BLaER1 treated with 17β-estradiol and CSF1 and Interleukin-3, amounts not matched to agents 10 nM and 100 nM (cell line): Measurements from ENCODE around the gene ITIH5.

Source experiments
- H3K27ac ChIP-seq, 11 experiments: shearing (Covaris generic); formaldehyde crosslinking; 2 replicates each; pipeline ENCODE4 v1.8.1; 2022
- H3K27me3 ChIP-seq, 11 experiments: shearing (Covaris generic); formaldehyde crosslinking; 2 replicates each; pipeline ENCODE4 v1.8.1; 2022
- H3K36me3 ChIP-seq, 11 experiments: shearing (Covaris generic); formaldehyde crosslinking; 2 replicates each; pipeline ENCODE4 v1.8.1; 2022
- H3K4me1 ChIP-seq, 10 experiments: shearing (Covaris generic); formaldehyde crosslinking; 2 replicates each; pipeline ENCODE4 v1.8.1; 2022
- H3K4me2 ChIP-seq, 11 experiments: shearing (Covaris generic); formaldehyde crosslinking; 2 replicates each; pipeline ENCODE4 v1.8.1; 2022
- H3K4me3 ChIP-seq, 10 experiments: shearing (Covaris generic); formaldehyde crosslinking; 2 replicates each; pipeline ENCODE4 v1.8.1; 2022
- H3K9ac ChIP-seq, 11 experiments: shearing (Covaris generic); formaldehyde crosslinking; 2 replicates each; pipeline ENCODE4 v1.8.1; 2022
- H3K9me3 ChIP-seq, 11 experiments: shearing (Covaris generic); formaldehyde crosslinking; replicated peaks in 1 of 11; 2 replicates each; pipeline ENCODE4 v1.8.1; 2022
- H4K20me1 ChIP-seq, 11 experiments: shearing (Covaris generic); formaldehyde crosslinking; 2 replicates each; pipeline ENCODE4 v1.8.1; 2022
- Cebpa-rat ChIP-seq, 11 experiments: shearing (Covaris generic); IDR thresholded peaks; 2 replicates each; pipeline ENCODE4 v1.8.1; 2022

ITIH5 gene

DNA sequence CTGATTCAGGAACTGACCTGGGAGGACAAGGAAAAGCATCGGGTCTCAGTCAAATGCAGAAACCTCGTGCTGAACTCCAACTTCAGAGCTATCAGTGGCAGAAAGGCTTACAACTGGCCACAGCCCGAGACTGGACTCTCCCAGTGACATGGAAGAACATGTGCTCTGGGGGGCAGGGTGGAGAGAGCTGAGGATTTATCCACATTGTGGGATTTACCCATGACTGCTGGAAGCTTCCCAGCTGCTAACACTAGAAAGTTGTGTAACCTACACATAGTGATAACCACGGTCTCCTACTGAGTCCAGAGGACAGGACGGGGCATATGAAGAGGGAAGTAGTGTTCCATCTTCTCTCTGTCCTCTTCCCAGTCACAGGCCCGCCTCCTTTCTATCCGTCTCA, 103.4 kb downstream of the ITIH5 start:
- Histone ChIP-seq H3K36me3 (no peaks in the 10 kb centered on the region), H3K9me3 (no peaks in the 10 kb centered on the region), H3K9ac (no peak overlapping the region), H3K27me3 (no peaks in the 10 kb centered on the region), H3K4me3 (no peak overlapping the region), H3K4me2 (no peak overlapping the region), H4K20me1 (no peaks in the 10 kb centered on the region), H3K4me1 (no peaks in the 10 kb centered on the region), H3K27ac (no peak overlapping the region)
- no peak for TF ChIP-seq Cebpa-rat (IDR thresholded peaks at IDR 0.05)

DNA sequence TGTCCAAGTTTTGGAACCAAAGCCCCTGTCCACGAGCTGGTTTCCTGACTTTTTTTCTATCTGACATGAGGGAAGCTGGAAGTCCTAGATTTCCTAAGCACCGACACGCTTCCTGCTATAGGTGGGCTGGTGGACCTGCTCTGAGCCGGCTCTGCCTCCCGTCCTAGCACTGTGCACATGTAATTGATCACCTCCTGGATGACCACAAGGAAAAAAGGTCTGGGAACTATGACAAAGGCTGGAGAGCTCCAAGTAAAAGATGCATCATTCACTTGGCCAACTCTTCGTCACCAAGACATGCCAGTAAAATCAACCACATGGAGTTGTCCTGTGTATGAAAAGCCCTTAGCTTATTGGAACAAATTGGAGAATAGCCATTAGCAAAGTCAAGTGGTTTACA, 104.8 kb downstream of the ITIH5 start:
- no peak for TF ChIP-seq Cebpa-rat (IDR thresholded peaks at IDR 0.05)
- no peaks in the 10 kb centered on the region for H4K20me1 ChIP-seq
- no peaks in the 10 kb centered on the region for H3K27me3 ChIP-seq
- H3K4me1 ChIP-seq = no peaks in the 10 kb centered on the region
- no peak overlapping the region for H3K4me3 ChIP-seq
- H3K36me3 ChIP-seq = no peaks in the 10 kb centered on the region
- no peak overlapping the region for H3K9ac ChIP-seq
- no peak overlapping the region for H3K27ac ChIP-seq
- no peak overlapping the region for H3K4me2 ChIP-seq
- no peaks in the 10 kb centered on the region for H3K9me3 ChIP-seq

DNA sequence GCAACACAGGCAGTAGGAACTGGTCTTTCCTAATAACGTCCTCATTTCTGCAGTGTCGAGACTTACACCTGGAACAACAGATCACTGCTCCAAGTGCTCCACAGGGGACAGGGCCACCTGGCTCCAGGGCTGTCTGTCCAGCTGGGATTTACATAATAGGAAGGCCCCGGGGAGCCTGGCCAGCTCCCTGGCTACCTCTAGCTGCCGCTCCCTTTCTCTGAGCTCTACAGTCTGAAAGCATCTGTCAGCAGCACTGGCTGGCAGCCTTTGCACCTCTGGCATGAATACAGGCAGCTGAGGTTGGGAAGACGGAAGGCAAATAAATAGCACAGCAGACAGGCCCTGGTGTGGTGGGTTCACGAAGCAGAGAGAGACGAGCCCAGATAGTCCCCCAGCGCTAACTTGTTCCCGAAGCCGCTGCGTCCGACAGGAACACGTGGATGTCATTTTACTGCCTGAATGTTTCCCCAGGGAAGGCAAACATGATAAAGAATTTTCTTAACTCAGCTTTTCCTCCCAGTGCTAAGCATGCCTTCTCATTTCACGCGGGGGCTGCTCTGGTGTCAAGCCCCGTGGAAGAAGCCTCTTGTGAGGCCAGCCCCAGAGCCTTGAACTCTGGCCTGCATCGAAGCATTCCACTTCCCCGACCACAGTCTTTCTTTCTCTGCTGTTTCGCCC, 105.4 kb downstream of the ITIH5 start:
- Histone ChIP-seq H3K36me3 (no peaks in the 10 kb centered on the region), H3K4me2 (no peak overlapping the region), H3K9me3 (no peaks in the 10 kb centered on the region), H3K9ac (no peak overlapping the region), H4K20me1 (no peaks in the 10 kb centered on the region), H3K4me3 (no peak overlapping the region), H3K27me3 (no peaks in the 10 kb centered on the region), H3K4me1 (no peaks in the 10 kb centered on the region), H3K27ac (no peak overlapping the region)
- TF ChIP-seq Cebpa-rat (IDR thresholded peaks at IDR 0.05) = no peak

DNA sequence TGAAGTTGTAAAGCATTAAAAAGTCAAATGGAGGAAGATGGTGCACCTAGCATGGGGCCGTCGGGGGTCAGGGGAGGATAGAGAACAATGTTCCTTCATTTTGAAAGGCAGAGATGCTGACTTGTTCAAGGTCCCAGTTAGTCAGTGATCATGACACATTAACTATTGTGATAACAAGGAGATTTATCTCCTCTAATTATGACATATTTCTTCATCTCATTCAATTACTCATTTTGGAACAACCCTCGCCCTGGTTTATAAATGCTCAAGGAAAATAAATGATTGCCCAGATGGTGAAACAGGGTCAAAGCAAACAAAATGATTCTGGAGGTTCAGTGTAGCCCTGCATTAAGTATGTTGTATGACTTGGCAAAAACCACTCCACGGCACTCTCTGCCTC, 106.2 kb downstream of the ITIH5 start:
- Histone ChIP-seq H3K9ac (no peak overlapping the region), H3K4me3 (no peak overlapping the region), H4K20me1 (no peaks in the 10 kb centered on the region), H3K27me3 (no peaks in the 10 kb centered on the region), H3K4me1 (no peaks in the 10 kb centered on the region), H3K36me3 (no peaks in the 10 kb centered on the region), H3K27ac (no peak overlapping the region), H3K9me3 (no peaks in the 10 kb centered on the region), H3K4me2 (no peak overlapping the region)
- no peak for TF ChIP-seq Cebpa-rat (IDR thresholded peaks at IDR 0.05)

DNA sequence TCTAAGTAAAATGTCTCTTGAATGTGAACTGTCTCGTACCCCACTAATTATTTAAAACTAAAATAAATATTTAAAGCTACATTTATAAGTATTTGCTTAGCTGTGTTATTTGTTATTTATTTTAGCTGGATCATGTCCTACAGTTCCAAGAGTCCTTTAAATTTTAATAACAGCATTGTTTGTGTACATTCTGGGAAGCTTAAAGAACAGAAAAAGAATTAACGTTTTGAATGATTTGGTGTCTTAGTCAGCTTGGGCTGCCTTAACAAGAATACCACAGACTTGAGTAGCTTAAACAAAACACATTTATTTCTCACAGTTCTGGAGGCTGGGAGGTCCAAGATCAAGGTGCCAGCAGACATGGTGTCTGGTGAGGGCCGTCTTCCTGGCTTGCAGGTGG, 107.4 kb downstream of the ITIH5 start:
- Histone ChIP-seq H3K9me3 (no peaks in the 10 kb centered on the region), H3K27ac (no peak overlapping the region), H3K4me3 (no peak overlapping the region), H3K4me1 (no peaks in the 10 kb centered on the region), H3K9ac (no peak overlapping the region), H3K27me3 (no peaks in the 10 kb centered on the region), H3K4me2 (no peak overlapping the region), H3K36me3 (no peaks in the 10 kb centered on the region), H4K20me1 (no peaks in the 10 kb centered on the region)
- TF ChIP-seq Cebpa-rat (IDR thresholded peaks at IDR 0.05) = no peak

DNA sequence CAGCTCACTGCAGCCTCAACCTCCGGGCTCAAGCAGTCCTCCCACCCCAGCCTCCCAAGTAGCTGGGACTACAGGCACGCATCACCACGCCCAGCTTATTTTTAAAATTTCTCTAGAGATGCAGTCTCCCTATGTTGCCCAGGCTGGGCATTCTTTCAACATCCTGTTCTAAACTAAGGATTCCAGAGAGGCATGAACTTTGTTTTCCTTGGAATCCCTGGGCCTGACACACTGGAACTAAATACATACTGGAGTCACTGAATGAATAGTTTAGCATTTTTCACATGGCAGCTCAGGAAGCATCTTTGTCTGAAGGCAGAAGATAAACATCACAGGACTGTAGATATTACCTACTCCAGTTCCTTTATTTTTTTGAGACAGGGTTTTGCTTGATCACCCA, 108.7 kb downstream of the ITIH5 start:
- Histone ChIP-seq H3K4me1 (no peaks in the 10 kb centered on the region), H3K27me3 (no peaks in the 10 kb centered on the region), H3K9ac (no peak overlapping the region), H4K20me1 (no peaks in the 10 kb centered on the region; a peak in 1 of 22 replicates), H3K4me3 (no peak overlapping the region), H3K4me2 (no peak overlapping the region), H3K9me3 (no peaks in the 10 kb centered on the region), H3K36me3 (no peaks in the 10 kb centered on the region), H3K27ac (no peak overlapping the region)
- no peak for TF ChIP-seq Cebpa-rat (IDR thresholded peaks at IDR 0.05)

DNA sequence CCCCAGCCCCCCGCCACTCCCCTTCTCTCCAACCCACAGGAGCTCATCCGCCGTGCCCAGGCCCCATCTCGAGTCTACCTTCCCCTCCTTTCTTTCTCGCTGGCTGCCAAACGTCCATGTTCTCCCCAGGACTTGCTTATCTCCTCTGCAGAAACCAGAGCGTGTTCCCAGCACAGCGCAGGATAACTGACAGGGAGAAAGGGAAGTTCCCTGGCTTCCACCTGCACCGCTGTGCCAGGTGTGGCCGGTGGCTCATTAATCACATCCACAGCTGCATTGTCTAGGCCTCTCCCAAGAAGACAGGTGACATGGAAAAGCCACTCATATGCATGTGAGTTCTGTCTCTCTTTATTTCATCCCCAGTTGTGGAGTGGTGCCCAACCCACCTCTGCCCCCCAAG, 113.2 kb downstream of the ITIH5 start:
- TF ChIP-seq Cebpa-rat (IDR thresholded peaks at IDR 0.05) = no peak

DNA sequence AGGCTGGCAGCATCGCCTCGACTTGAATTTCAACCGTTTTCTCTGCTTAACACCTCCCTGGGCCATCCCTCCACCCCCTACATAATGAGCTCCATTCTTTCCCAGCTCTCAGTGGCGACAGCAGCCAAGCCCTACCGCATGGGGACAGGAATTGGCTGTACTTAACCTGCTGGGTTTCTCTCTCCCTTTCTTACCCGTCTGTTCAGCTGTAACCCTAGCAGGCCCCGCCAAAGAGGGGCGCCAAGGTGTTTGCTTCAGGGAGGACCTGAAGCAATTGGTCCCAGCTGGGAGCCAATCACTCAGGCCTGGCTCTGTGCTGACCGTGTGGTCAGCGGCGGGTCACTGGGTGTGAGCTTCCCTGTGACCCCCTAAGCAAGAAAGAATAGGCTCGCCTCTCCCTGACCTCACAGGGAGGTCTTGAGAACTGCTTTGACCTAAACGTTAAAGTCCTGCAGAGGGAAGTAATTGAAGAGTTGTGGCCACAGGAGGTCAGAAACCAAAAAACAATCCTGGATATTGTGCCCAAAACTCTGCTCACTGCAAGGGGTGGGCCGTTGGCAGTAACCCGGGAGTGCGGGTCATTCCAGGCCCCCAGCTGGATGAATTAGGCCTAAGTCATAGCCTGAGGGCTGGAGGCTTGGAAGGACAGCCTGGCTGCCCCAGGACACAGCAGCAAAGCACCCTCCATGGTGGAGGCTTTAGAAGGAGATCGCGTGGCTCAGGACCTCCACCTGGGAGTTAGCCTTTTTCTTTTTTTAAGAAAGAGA, 114.6 kb downstream of the ITIH5 start:
- no peak overlapping the region for H3K9ac ChIP-seq

More for the DNA sequence above, 113.2 kb downstream of the ITIH5 start:
- Histone ChIP-seq H3K9me3 (no peaks in the 10 kb centered on the region), H3K9ac (no peak overlapping the region), H3K27me3 (no peaks in the 10 kb centered on the region), H3K4me1 (no peaks in the 10 kb centered on the region), H4K20me1 (no peaks in the 10 kb centered on the region; a peak in 1 of 22 replicates), H3K27ac (no peak overlapping the region), H3K4me2 (no peak overlapping the region), H3K36me3 (no peaks in the 10 kb centered on the region), H3K4me3 (no peak overlapping the region)

DNA sequence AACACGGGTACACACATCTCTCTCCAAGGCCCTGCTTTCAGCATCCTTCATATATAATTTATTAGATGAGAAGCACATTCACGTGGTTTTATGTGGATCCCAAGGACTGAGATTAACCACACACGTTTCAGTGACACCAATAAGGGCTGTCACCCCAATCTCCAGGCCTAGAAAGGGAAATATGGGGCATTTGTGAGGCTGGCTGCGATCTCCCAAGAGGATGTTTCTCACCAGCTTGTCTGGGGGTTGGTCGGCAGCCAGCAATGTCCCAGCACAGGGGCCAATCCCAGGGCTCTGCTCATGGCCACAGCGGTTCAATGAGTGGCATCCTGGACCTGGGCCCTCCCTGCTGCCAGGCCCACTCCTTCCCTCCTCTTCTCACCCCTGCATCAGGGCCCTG, 115.5 kb downstream of the ITIH5 start:
- no peaks in the 10 kb centered on the region; a peak in 1 of 22 replicates for H4K20me1 ChIP-seq
- no peak for TF ChIP-seq Cebpa-rat (IDR thresholded peaks at IDR 0.05)
- no peak overlapping the region for H3K27ac ChIP-seq
- no peaks in the 10 kb centered on the region for H3K27me3 ChIP-seq
- H3K36me3 ChIP-seq = no peaks in the 10 kb centered on the region
- H3K9ac ChIP-seq = no peak overlapping the region
- H3K4me3 ChIP-seq = no peak overlapping the region
- no peaks in the 10 kb centered on the region for H3K4me1 ChIP-seq
- H3K4me2 ChIP-seq = no peak overlapping the region
- H3K9me3 ChIP-seq = no peaks in the 10 kb centered on the region

More for the DNA sequence above, 114.6 kb downstream of the ITIH5 start:
- no peaks in the 10 kb centered on the region; a peak in 1 of 22 replicates for H4K20me1 ChIP-seq
- H3K27me3 ChIP-seq = no peaks in the 10 kb centered on the region
- no peak overlapping the region for H3K27ac ChIP-seq
- H3K4me3 ChIP-seq = no peak overlapping the region
- no peaks in the 10 kb centered on the region for H3K36me3 ChIP-seq
- no peaks in the 10 kb centered on the region for H3K4me1 ChIP-seq
- TF ChIP-seq Cebpa-rat (IDR thresholded peaks at IDR 0.05) = no peak
- no peaks in the 10 kb centered on the region for H3K9me3 ChIP-seq
- H3K4me2 ChIP-seq = no peak overlapping the region

DNA sequence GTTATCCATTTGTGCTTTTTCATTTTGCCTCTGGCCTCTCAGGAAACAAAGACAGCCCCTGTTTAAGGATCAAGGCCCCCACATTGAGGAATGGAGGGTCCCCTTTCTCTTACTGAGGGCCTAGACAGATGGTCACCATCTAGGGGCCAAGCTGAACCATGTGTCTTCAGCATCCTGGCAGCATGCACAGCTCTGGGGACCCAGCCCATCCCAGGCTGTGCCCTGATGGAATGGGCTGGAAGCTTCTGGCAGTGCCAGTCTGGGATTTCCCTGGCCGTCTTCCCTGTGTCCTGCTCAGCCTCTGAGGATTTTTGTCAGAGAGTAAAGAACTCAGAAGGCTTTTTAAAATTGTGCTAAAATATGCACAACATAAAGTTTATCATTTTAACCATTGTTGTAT, 116.8 kb downstream of the ITIH5 start:
- no peak overlapping the region for H3K4me2 ChIP-seq
- no peaks in the 10 kb centered on the region; a peak in 1 of 22 replicates for H4K20me1 ChIP-seq
- no peaks in the 10 kb centered on the region for H3K4me1 ChIP-seq
- H3K36me3 ChIP-seq = no peaks in the 10 kb centered on the region
- H3K4me3 ChIP-seq = no peak overlapping the region
- H3K27ac ChIP-seq = no peak overlapping the region
- H3K9ac ChIP-seq = no peak overlapping the region
- no peaks in the 10 kb centered on the region for H3K27me3 ChIP-seq
- no peak for TF ChIP-seq Cebpa-rat (IDR thresholded peaks at IDR 0.05)
- H3K9me3 ChIP-seq = no peaks in the 10 kb centered on the region
